ENCODE data around the gene SMURF1.
"Not testable (repeated sequence)": the region's sequence is repeated elsewhere in the genome, so short reads cannot be mapped to it uniquely, and the experiment has no call there.

Gene SMURF1

DNA sequence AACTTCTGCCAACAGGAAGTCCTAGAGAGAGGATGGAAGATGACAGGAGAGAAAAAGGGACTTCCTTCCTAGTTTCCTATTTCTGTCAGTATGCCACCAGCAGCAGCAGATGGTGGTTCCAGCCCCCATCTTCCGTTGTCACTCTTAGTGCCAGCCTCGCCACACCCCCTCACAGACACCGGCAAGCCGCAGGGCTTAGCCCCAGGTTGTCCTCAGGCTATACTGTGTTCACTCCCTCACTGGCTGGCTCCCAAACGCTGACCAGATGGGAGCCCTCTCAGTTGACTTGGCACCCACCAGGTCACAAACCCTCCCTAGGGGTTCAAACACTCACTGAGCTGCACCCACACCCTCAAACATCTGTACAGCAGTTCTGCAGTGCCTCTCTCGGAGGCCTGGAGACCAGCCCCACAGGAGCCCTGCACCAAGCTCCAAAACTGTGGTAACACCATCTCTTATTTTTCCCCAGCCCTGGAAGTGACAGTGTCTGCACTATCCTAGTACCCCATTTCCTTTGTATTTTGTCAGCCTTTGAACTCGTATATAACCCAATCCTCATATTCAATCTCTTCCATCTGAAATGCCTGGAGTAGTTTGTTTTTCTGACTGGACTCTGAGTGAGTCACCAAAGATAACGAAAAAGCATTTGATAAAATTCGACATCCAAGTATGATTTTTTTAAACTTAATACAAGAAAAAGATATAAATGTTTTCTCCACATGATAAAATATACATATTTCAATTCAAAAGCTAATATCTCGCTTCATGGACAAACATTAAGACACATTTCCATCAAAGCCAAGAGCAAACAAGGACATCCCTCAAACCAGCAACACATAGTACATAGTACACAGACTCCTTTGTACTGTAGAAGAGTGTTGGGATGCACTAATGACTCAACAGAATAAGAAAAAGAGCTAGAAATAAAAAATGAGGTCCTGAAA lies 34.5 kb downstream of the SMURF1 start:
- TF ChIP-seq, protein P1, sequence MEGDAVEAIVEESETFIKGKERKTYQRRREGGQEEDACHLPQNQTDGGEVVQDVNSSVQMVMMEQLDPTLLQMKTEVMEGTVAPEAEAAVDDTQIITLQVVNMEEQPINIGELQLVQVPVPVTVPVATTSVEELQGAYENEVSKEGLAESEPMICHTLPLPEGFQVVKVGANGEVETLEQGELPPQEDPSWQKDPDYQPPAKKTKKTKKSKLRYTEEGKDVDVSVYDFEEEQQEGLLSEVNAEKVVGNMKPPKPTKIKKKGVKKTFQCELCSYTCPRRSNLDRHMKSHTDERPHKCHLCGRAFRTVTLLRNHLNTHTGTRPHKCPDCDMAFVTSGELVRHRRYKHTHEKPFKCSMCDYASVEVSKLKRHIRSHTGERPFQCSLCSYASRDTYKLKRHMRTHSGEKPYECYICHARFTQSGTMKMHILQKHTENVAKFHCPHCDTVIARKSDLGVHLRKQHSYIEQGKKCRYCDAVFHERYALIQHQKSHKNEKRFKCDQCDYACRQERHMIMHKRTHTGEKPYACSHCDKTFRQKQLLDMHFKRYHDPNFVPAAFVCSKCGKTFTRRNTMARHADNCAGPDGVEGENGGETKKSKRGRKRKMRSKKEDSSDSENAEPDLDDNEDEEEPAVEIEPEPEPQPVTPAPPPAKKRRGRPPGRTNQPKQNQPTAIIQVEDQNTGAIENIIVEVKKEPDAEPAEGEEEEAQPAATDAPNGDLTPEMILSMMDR (IDR thresholded peaks at IDR 0.05), result no peak
- Mint-ChIP-seq H3K27ac (no peak overlapping the region), H3K27me3 (ENCODE audit: low read depth, poor library complexity) (no peaks in the 10 kb centered on the region), H3K4me1 (peaks cover 29% of the 10 kb centered on the region), H3K9me3 (peaks cover 21% of the 10 kb centered on the region), H3K36me3 (ENCODE audit: low read depth) (peaks cover 37% of the 10 kb centered on the region), H3K4me3 (no peak overlapping the region)
- no peak for DNase-seq

DNA sequence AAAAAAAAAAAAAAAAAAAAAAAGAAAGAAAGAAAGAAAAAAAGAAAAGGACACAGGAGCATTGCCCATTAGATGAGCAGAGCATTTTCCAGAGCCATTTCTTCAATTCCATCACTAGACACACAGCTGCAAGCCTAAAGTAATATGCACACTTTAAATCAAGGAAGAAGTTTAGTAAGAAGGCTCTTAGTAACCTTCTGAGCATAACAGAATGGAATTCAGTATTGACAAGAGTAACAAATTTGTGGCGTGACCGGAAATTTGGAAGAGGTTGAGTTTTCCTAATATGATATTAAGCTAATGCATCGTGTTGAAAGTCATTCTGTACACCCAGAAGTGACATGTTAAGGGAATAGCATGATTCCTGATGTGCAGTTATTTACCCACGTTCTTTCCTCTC lies 35.3 kb downstream of the SMURF1 start:
- no peak for DNase-seq
- TF ChIP-seq, protein P1 (IDR thresholded peaks at IDR 0.05), result no peak
- H3K27me3 Mint-ChIP-seq (ENCODE audit: low read depth, poor library complexity), result no peaks in the 10 kb centered on the region
- H3K9me3 Mint-ChIP-seq, result peaks cover 19% of the 10 kb centered on the region
- H3K27ac Mint-ChIP-seq, result no peak overlapping the region
- H3K4me1 Mint-ChIP-seq, result peaks cover 29% of the 10 kb centered on the region
- H3K4me3 Mint-ChIP-seq, result no peak overlapping the region
- peaks cover 30% of the 10 kb centered on the region for H3K36me3 Mint-ChIP-seq (ENCODE audit: low read depth)

DNA sequence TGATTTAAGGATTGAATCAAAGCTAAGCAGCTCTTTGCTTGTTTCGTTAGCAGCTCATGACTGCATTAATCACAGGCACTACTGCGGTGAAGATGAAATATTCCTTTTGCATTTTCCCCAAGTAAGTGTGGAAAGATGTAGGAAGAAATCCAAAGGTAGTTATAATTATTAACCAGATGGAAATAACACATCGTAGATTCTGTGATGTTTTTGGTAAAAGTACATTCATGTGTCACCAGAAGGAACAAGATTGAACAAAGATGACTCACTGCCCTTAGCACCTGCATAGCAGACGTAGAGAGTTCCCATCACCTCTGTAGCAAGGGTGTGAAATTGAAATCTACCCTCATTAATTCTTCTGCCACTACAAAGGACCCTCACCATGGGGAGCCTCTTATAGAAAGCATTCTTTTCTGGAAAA lies 37.1 kb downstream of the SMURF1 start:
- no peak for DNase-seq
- Mint-ChIP-seq H3K9me3 (peaks cover 4% of the 10 kb centered on the region), H3K27ac (no peak overlapping the region), H3K4me3 (no peak overlapping the region), H3K4me1 (peaks cover 22% of the 10 kb centered on the region), H3K27me3 (ENCODE audit: low read depth, poor library complexity) (no peaks in the 10 kb centered on the region), H3K36me3 (ENCODE audit: low read depth) (peaks cover 12% of the 10 kb centered on the region)
- TF ChIP-seq, protein P1 (IDR thresholded peaks at IDR 0.05), result no peak

DNA sequence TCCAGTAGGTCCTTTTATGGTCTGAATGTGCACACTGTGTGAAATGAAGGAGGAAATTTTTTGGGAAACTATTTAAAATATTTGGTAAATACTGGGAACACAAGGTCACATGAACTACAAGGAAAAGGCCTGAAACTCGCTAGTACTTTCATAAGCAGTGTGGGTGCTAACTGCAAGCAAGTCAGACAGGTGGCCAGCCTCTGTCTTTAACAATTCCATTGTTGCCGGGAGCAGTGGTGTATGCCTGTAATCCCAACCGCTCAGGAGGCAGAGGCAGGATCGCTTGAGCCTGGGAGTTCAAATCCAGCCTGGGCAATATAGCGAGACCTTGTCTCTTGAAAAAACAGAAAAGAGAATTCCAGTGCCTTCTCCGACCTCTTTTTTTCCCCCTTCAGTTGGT lies 37.5 kb downstream of the SMURF1 start:
- Mint-ChIP-seq H3K36me3 (ENCODE audit: low read depth) (peaks cover 8% of the 10 kb centered on the region), H3K4me3 (no peak overlapping the region), H3K9me3 (peaks cover under 1% of the 10 kb centered on the region), H3K27me3 (ENCODE audit: low read depth, poor library complexity) (no peaks in the 10 kb centered on the region), H3K4me1 (peaks cover 18% of the 10 kb centered on the region), H3K27ac (no peak overlapping the region)
- TF ChIP-seq, protein P1 (IDR thresholded peaks at IDR 0.05), result no peak
- no peak for DNase-seq

DNA sequence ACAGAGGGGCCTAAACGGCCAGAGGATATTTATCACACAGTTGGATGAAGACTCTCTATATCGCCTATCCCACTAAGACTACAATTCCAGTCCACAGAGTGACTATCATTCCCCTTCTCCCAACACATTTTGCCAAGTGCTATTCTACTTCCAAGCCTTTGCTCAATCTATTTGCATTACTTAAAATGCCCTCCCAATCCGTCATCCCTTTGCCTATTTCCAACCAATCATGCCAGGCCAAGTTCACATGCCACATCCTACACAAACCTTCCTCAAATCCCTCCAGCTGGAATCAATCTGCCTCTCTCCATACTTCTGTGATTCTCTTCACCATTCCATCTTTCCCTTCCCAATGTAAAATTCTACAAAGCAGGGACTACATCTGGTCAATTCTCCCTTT lies 38.2 kb downstream of the SMURF1 start:
- Mint-ChIP-seq H3K4me1 (peaks cover 15% of the 10 kb centered on the region), H3K9me3 (peaks cover under 1% of the 10 kb centered on the region), H3K36me3 (ENCODE audit: low read depth) (peaks cover 10% of the 10 kb centered on the region), H3K4me3 (no peak overlapping the region), H3K27me3 (ENCODE audit: low read depth, poor library complexity) (no peaks in the 10 kb centered on the region), H3K27ac (no peak overlapping the region)
- TF ChIP-seq, protein P1 (IDR thresholded peaks at IDR 0.05), result no peak
- no peak for DNase-seq

DNA sequence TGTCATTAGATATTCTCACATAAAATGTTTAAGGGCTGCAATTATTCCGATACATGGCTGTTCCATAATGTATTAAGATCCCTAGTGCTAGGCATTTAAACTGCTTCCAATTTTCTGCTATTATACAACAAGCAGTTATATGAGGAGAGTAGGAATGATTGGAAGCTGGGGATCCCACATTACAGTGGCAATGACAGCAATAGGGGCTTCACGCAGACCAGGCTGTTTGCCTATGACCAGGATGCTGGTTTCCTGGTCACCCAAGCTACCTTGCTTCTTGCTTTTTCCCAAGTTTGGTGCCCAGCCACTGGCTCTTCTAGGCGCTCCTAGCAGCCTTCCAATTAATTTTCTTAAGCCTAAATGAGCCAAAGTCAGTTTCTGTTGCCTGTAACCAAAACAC lies 39.3 kb downstream of the SMURF1 start:
- Mint-ChIP-seq H3K4me3 (no peak overlapping the region), H3K9me3 (peaks cover 11% of the 10 kb centered on the region), H3K27me3 (ENCODE audit: low read depth, poor library complexity) (no peaks in the 10 kb centered on the region), H3K27ac (no peak overlapping the region), H3K36me3 (ENCODE audit: low read depth) (peaks cover 18% of the 10 kb centered on the region), H3K4me1 (peaks cover 14% of the 10 kb centered on the region)
- no peak for DNase-seq
- TF ChIP-seq, protein P1 (IDR thresholded peaks at IDR 0.05), result no peak

DNA sequence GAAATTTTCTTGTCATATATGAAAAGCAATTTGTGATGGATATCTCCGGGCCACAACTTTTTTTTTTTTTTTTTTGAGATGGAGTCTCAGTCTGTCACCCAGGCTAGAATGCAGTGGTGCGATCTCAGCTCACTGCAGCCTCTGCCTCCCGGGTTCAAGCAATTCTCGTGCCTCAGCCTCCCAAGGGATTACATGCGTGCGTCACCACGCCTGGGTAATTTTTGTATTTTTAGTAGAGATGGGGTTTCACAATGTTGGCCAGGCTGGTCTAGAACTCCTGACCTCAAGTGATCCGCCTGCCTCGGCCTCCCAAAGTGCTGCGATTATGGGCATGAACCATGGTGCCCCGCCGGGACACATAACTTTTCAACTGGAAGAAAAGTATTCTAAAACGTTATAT lies 40.1 kb downstream of the SMURF1 start:
- H3K36me3 Mint-ChIP-seq (ENCODE audit: low read depth), result peaks cover 26% of the 10 kb centered on the region
- H3K27me3 Mint-ChIP-seq (ENCODE audit: low read depth, poor library complexity); H3K27ac Mint-ChIP-seq; H3K4me3 Mint-ChIP-seq; DNase-seq: not testable (repeated sequence)
- H3K9me3 Mint-ChIP-seq, result peaks cover 19% of the 10 kb centered on the region
- peaks cover 11% of the 10 kb centered on the region for H3K4me1 Mint-ChIP-seq
